Peyer's patch (tissue), 4 donors: ENCODE measurements around the gene AFG1L. TPM values are rescaled to one million over a fixed set of nuclear protein-coding genes. Genes with fewer than 3 reads are reported as not detected.
"Not testable (repeated sequence)": the region's sequence is repeated elsewhere in the genome, so short reads cannot be mapped to it uniquely, and the experiment has no call there.

Source experiments
- DNase-seq, 3 donors: peaks; one replicate each; pipeline ENCODE4 v3.0.0-alpha.2; 2017 to 2019
- H3K27ac ChIP-seq, 4 donors: fragments of 200-600 bp; sonication (generic); one replicate each; pipeline ENCODE4 v1.5.1; 2016 to 2019
- H3K27me3 ChIP-seq, 2 donors: fragments of 200-600 bp; sonication (generic); one replicate each; pipeline ENCODE4 v1.5.1; 2019
- H3K36me3 ChIP-seq, 3 donors: fragments of 200-600 bp; sonication (generic); one replicate each; pipeline ENCODE4 v1.5.1; 2016 to 2019
- H3K4me1 ChIP-seq, 4 donors: fragments of 200-600 bp; sonication (generic); one replicate each; pipeline ENCODE4 v1.5.1; 2016 to 2019
- H3K4me3 ChIP-seq, 4 donors: fragments of 200-600 bp; sonication (generic); 1 replicate in 3 of 4; 2 replicates in 1 of 4; pipeline ENCODE4 v1.5.1; 2016 to 2019; ENCODE audit warnings: mild to moderate bottlenecking in 1 of 4
- H3K9me3 ChIP-seq, 4 donors: fragments of 200-600 bp; sonication (generic); one replicate each; pipeline ENCODE4 v1.5.1; 2016 to 2019; ENCODE audit warnings: mild to moderate bottlenecking in 1 of 4
- POLR2A ChIP-seq, 2 donors: fragments of 450-650 bp; IDR thresholded peaks; one replicate each; pipeline ENCODE4 v1.5.1; 2017; ENCODE audit warnings: antibody characterized with exemption in 2 of 2, mild to moderate bottlenecking in 2 of 2, moderate library complexity in 2 of 2
- total RNA-seq, 4 donors: library from RNA; depleted of rRNA; stranded (reverse); fragments of >200 nt; gene quantifications; one replicate each; pipeline ENCODE4 v1.1.0, GENCODE V29; 2016
- TF ChIP-seq, protein P1 (sequence below), 6 experiments: fragments of 450-650 bp in 4 of 6; fragments of 200-600 bp in 2 of 6; sonication (generic) in 1 of 6; IDR thresholded peaks; one replicate each; pipeline ENCODE4 v1.5.1; 2017 to 2019; ENCODE audit warnings: antibody characterized with exemption in 6 of 6, mild to moderate bottlenecking in 3 of 6, moderate library complexity in 1 of 6

Gene AFG1L
- total RNA-seq, 4 donors from 2014 or later = 6.0 to 15.1 (median 8.1) TPM

DNA sequence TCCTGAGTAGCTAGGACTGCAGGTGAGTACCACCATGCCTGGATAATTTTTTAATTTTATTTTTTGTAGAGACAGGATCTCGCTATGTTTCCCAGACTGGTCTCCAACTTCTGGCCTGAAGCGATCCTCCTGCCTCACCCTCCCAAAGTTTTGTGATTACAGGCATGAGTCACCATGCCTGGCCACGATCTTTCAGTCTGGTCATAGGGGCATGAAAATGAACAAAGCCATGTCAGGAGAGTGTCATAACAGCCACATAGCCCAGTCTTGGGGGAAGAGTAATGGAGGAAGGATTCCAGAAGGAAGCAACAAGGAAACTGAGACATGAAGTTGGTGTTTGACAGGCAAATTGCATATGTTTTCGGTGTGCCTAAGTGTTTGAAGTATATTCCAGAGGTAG, 17.0 kb upstream of the AFG1L start:
- DNase-seq = no peak
- Histone ChIP-seq H3K4me3 (no peak overlapping the region), H3K27ac (no peak overlapping the region), H3K36me3 (no peaks in the 10 kb centered on the region), H3K9me3 (no peaks in the 10 kb centered on the region), H3K27me3 (no peaks in the 10 kb centered on the region), H3K4me1 (no peaks in the 10 kb centered on the region)
- no peak for TF ChIP-seq POLR2A (IDR thresholded peaks at IDR 0.05)
- TF ChIP-seq, protein P1, sequence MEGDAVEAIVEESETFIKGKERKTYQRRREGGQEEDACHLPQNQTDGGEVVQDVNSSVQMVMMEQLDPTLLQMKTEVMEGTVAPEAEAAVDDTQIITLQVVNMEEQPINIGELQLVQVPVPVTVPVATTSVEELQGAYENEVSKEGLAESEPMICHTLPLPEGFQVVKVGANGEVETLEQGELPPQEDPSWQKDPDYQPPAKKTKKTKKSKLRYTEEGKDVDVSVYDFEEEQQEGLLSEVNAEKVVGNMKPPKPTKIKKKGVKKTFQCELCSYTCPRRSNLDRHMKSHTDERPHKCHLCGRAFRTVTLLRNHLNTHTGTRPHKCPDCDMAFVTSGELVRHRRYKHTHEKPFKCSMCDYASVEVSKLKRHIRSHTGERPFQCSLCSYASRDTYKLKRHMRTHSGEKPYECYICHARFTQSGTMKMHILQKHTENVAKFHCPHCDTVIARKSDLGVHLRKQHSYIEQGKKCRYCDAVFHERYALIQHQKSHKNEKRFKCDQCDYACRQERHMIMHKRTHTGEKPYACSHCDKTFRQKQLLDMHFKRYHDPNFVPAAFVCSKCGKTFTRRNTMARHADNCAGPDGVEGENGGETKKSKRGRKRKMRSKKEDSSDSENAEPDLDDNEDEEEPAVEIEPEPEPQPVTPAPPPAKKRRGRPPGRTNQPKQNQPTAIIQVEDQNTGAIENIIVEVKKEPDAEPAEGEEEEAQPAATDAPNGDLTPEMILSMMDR (IDR thresholded peaks at IDR 0.05) = no peak

DNA sequence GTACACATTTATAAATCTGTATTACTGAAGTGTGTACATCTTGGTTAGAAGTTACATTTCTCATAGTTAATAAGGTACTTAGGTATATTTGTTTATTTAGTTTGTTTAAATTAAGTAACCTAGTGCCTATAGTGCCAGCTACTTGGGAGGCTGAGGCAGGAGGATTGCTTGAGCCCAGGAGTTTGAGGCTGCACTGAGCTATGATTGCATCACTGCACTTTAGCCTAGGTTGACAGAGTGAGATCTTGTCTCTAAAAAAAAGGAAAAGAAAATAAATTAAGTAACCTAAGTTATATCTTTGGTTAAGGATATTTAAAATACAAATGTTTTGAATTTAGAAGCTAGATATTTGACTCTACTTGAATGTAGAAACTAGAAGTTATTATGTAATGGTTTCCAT, 9.5 kb upstream of the AFG1L start:
- Histone ChIP-seq H3K36me3 (no peaks in the 10 kb centered on the region), H3K9me3 (no peaks in the 10 kb centered on the region), H3K27ac (no peak overlapping the region), H3K4me3 (no peak overlapping the region), H3K4me1 (no peaks in the 10 kb centered on the region), H3K27me3 (no peaks in the 10 kb centered on the region)
- no peak for DNase-seq
- TF ChIP-seq POLR2A (IDR thresholded peaks at IDR 0.05) = no peak
- TF ChIP-seq, protein P1 (IDR thresholded peaks at IDR 0.05) = no peak

DNA sequence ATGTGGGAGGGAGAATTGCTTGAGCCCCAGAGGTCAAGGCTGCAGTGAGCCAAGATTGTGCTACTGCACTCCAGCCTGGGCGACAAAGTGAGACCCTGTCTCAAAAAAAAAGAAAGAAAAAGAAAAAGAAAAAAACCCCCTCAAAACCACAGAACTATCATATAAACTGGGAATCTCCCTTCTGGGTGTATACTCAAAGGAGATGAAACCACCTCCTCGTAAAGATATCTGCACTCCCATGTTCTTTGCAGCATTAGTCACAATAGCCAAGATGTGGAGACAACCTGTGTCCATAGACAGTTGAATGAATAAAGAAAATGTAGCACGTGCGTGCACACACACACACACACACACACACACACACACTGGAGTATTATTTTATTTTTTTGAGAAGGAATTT, 8.5 kb upstream of the AFG1L start:
- Histone ChIP-seq H3K4me1 (no peaks in the 10 kb centered on the region), H3K9me3 (no peaks in the 10 kb centered on the region), H3K27ac (no peak overlapping the region), H3K36me3 (no peaks in the 10 kb centered on the region), H3K27me3 (no peaks in the 10 kb centered on the region), H3K4me3 (no peak overlapping the region)
- TF ChIP-seq, protein P1 (IDR thresholded peaks at IDR 0.05) = no peak
- TF ChIP-seq POLR2A (IDR thresholded peaks at IDR 0.05) = no peak
- DNase-seq = no peak

DNA sequence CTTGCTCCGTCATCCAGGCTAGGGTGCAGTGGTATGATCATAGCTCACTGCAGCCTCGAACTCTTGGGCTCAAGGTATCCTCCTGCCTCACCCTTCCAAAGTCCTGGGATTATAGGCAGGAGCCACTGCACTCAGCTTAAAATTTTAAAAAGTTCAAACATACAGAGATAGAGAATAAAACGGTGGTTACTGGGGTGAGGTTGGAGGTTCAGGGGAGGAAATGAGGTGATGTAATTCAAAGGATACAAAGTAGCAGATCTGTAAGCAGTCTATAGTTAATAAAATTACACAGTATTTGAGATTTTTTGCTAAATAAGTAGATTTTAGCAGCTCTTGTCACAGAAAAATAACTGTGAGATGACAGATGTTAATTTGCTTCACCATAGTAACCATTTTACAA, 7.5 kb upstream of the AFG1L start:
- H3K27me3 ChIP-seq = no peaks in the 10 kb centered on the region
- no peaks in the 10 kb centered on the region for H3K36me3 ChIP-seq
- DNase-seq = no peak
- H3K4me3 ChIP-seq = no peak overlapping the region
- no peaks in the 10 kb centered on the region for H3K9me3 ChIP-seq
- H3K27ac ChIP-seq = no peak overlapping the region
- TF ChIP-seq, protein P1 (IDR thresholded peaks at IDR 0.05) = no peak
- no peak for TF ChIP-seq POLR2A (IDR thresholded peaks at IDR 0.05)
- no peaks in the 10 kb centered on the region for H3K4me1 ChIP-seq

DNA sequence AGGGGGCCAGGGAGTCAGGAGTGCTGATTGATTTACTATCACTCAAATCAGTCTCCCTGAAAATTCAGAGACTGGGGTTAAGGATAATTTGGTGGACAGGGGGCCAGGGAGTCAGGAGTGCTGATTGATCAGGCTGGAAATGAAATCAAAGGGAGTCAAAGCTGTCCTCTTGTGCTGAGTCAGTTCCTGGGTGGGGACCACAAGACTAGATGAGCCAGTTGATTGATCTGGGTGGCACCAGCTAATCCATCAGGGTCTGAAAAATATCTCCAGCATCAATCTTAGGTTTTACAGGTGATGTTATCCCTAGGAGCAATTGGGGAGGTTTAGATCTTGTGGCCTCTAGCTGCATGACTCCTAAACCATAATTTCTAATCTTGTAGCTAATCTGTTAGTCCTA, 6.1 kb upstream of the AFG1L start:
- Histone ChIP-seq H3K4me3 (no peak overlapping the region), H3K27ac (no peak overlapping the region), H3K27me3 (no peaks in the 10 kb centered on the region), H3K36me3 (no peaks in the 10 kb centered on the region), H3K9me3 (no peaks in the 10 kb centered on the region), H3K4me1 (no peaks in the 10 kb centered on the region)
- TF ChIP-seq, protein P1 (IDR thresholded peaks at IDR 0.05) = no peak
- no peak for TF ChIP-seq POLR2A (IDR thresholded peaks at IDR 0.05)
- no peak for DNase-seq

DNA sequence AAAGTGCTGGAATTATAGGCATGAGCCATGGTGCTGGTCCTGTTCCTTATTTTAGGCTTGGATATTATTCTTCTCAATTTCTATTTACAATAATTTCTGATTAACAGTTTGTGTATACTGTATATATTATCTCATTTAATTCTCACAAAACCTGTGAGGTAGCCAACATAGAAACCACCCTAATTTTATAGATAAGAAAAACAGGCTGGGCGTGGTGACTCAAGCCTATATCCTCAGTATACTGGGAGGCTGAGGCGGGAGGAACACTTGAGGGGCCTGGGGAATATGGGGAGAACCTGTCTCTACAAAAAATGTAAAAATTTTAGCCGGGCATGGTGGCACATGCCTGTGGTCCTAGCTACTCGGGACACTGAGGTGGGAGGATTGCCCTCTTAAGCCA, 3.8 kb upstream of the AFG1L start:
- Histone ChIP-seq H3K4me3 (no peak overlapping the region), H3K27ac (no peak overlapping the region), H3K9me3 (no peaks in the 10 kb centered on the region), H3K27me3 (no peaks in the 10 kb centered on the region), H3K36me3 (no peaks in the 10 kb centered on the region), H3K4me1 (peaks cover 0 to 12% (median 1%) of the 10 kb centered on the region in 4 donors)
- TF ChIP-seq, protein P1 (IDR thresholded peaks at IDR 0.05) = no peak
- no peak for TF ChIP-seq POLR2A (IDR thresholded peaks at IDR 0.05)
- no peak for DNase-seq

DNA sequence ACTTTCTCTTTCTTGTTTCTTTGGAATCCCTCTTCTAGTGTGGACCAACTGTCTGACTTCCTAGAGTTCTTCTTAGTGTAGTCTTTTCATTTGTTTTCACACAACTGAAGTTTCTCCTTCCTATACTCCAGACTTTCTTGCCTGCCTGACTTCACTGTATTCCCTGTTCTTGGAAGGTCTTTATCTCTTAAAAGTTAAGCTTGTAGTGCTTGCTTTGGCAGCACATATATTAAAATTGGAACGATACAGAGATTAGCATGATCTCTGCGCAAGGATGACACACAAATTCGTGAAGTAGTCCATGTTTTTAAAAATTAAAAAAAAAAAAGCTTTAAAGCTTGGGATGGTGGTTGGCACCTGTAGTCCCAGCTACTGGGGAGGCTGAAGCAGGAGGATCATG, 2.3 kb upstream of the AFG1L start:
- H3K27me3 ChIP-seq = not testable (repeated sequence)

More for the DNA sequence above, 2.3 kb upstream of the AFG1L start:
- not testable (repeated sequence) for H3K4me3 ChIP-seq, H3K9me3 ChIP-seq, H3K36me3 ChIP-seq, DNase-seq, H3K27ac ChIP-seq
- H3K4me1 ChIP-seq = peaks cover 0 to 15% (median 1%) of the 10 kb centered on the region in 4 donors
